Neural cell (in vitro differentiated cells): Measurements from ENCODE around the gene TMPRSS6. TPM values are rescaled to one million over a fixed set of nuclear protein-coding genes. Genes with fewer than 3 reads are reported as not detected.

ENCODE experiments used
- H2AFZ ChIP-seq: fragments of 200-600, 300-800 bp; sonication (generic), shearing (Covaris generic); 2 replicates; pipeline ENCODE4 v1.6.0; 2014; ENCODE audit warnings: low read depth, mild to moderate bottlenecking, antibody characterized with exemption, low read length, moderate library complexity
- H3F3A ChIP-seq: fragments of 200-600 bp; shearing (Covaris generic); 2 replicates; pipeline ENCODE4 v1.6.1; 2016; ENCODE audit warnings: mild to moderate bottlenecking, moderate library complexity, mixed read lengths, antibody characterized with exemption, low read length; ENCODE audit not compliant: insufficient read depth, poor library complexity, severe bottlenecking
- H3K27ac ChIP-seq: fragments of 200-600, 300-800 bp; sonication (generic), shearing (Covaris generic); 2 replicates; pipeline ENCODE4 v1.5.1; 2014; ENCODE audit warnings: mild to moderate bottlenecking, low read length, moderate library complexity
- H3K27me3 ChIP-seq: fragments of 300-800, 200-600 bp; sonication (generic), shearing (Covaris generic); 2 replicates; pipeline ENCODE4 v1.6.0; 2014; ENCODE audit warnings: mild to moderate bottlenecking, low read depth, low read length, moderate library complexity; ENCODE audit not compliant: insufficient read depth
- H3K36me3 ChIP-seq: fragments of 300-800, 200-600 bp; sonication (generic), shearing (Covaris generic); 2 replicates; pipeline ENCODE4 v1.5.1; 2014; ENCODE audit warnings: mild to moderate bottlenecking, antibody characterized with exemption, low read length, moderate library complexity; ENCODE audit not compliant: insufficient read depth
- H3K4me2 ChIP-seq: fragments of 300-800, 200-600 bp; sonication (generic), shearing (Covaris generic); 2 replicates; pipeline ENCODE4 v1.6.0; 2014; ENCODE audit warnings: mild to moderate bottlenecking, low read length
- H3K4me3 ChIP-seq: fragments of 300-800, 200-600 bp; sonication (generic), shearing (Covaris generic); 2 replicates; pipeline ENCODE4 v1.5.1; 2014; ENCODE audit warnings: mild to moderate bottlenecking, low read length, moderate library complexity
- H3K79me2 ChIP-seq: fragments of 200-600 bp; shearing (Covaris generic); replicated peaks from 2 replicates; pipeline ENCODE4 v1.6.0; 2014; ENCODE audit warnings: mild to moderate bottlenecking, low read length, moderate library complexity; ENCODE audit not compliant: insufficient read depth
- H3K9ac ChIP-seq: fragments of 300-800, 200-600 bp; sonication (generic), shearing (Covaris generic); 2 replicates; pipeline ENCODE4 v1.6.1; 2016; ENCODE audit warnings: mild to moderate bottlenecking, low read length, mixed read lengths
- H3K9me2 ChIP-seq: fragments of 200-600 bp; shearing (Covaris generic); 2 replicates; pipeline ENCODE4 v1.6.1; 2016; ENCODE audit warnings: mild to moderate bottlenecking, low read length, mixed read lengths; ENCODE audit not compliant: insufficient read depth
- H3K9me3 ChIP-seq: fragments of 200-600, 300-800 bp; sonication (generic), shearing (Covaris generic); 2 replicates; pipeline ENCODE4 v1.6.1; 2016; ENCODE audit warnings: mild to moderate bottlenecking, mixed run types, low read length, moderate library complexity, mixed read lengths
- H4K20me1 ChIP-seq: fragments of 200-600 bp; shearing (Covaris generic); 2 replicates; pipeline ENCODE4 v1.6.1; 2016; ENCODE audit warnings: mild to moderate bottlenecking, mixed run types; ENCODE audit not compliant: insufficient read depth
- EP300 ChIP-seq: fragments of 450-650 bp; conservative IDR thresholded peaks from 2 replicates; pipeline ENCODE4 v1.6.1; 2014; ENCODE audit warnings: antibody characterized with exemption, mild to moderate bottlenecking, moderate library complexity; ENCODE audit not compliant: poor library complexity, severe bottlenecking
- EZH2 ChIP-seq: fragments of 200-600, 300-800 bp; shearing (Covaris generic), sonication (generic); IDR thresholded peaks from 2 replicates; pipeline ENCODE4 v1.6.1; 2014; ENCODE audit warnings: antibody characterized with exemption, low read length, borderline replicate concordance, mild to moderate bottlenecking; ENCODE audit not compliant: insufficient read depth, poor library complexity, severe bottlenecking
- MXI1 ChIP-seq: fragments of 450-650 bp; conservative IDR thresholded peaks from 2 replicates; pipeline ENCODE4 v1.6.1; 2014; ENCODE audit warnings: antibody characterized with exemption, mild to moderate bottlenecking; ENCODE audit not compliant: poor library complexity, severe bottlenecking
- POLR2AphosphoS5 ChIP-seq: IDR thresholded peaks from 2 replicates; pipeline ENCODE4 v1.6.1; 2012
- RAD21 ChIP-seq: fragments of 450-650 bp; conservative IDR thresholded peaks from 2 replicates; pipeline ENCODE4 v1.6.1; 2014; ENCODE audit warnings: antibody characterized with exemption, mild to moderate bottlenecking, moderate library complexity
- SMC3 ChIP-seq: fragments of 450-650 bp; conservative IDR thresholded peaks from 2 replicates; pipeline ENCODE4 v1.6.1; 2014; ENCODE audit warnings: antibody characterized with exemption, mild to moderate bottlenecking, moderate library complexity; ENCODE audit not compliant: poor library complexity
- TAF1 ChIP-seq: IDR thresholded peaks from 2 replicates; pipeline ENCODE4 v1.6.1; 2012; ENCODE audit warnings: low read depth
- polyA plus RNA-seq: library from polyadenylated mRNA; depleted of rRNA; stranded (reverse); fragments of >200 nt; gene quantifications from 2 replicates; pipeline ENCODE4 v1.2.3, GENCODE V29; 2014
- TF ChIP-seq, protein P1 (sequence below): IDR thresholded peaks from 2 replicates; pipeline ENCODE4 v1.6.1; 2012; ENCODE audit warnings: borderline replicate concordance
- TF ChIP-seq, protein P2 (sequence below): fragments of 450-650 bp; IDR thresholded peaks from 2 replicates; pipeline ENCODE4 v1.5.1; 2014; ENCODE audit warnings: antibody characterized with exemption, mild to moderate bottlenecking, moderate library complexity; ENCODE audit not compliant: poor library complexity, severe bottlenecking

The TMPRSS6 gene
- polyA plus RNA-seq, 1 donor from 2014 or later = not detected

DNA sequence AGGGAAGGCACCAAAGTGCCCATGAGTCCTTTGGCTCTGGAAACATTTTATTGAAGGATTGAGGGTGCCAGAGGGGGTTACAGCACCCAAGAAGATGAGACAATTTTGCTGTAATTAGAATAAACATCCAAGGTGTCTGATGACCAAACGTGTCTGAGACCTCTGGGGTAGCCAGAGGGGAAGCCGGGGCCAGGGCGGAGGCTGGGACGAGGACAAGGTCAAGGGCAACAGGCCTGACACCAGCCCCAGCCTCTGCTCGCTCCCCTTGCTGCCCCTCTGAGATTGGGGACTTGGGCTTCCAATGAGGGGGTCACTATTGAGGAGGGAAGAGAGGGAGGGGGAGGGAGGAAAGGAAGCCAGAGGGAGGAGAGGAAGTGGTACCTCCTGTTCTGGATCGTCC, 25.6 kb downstream of the TMPRSS6 start:
- no peak overlapping the region for H3K9ac ChIP-seq

DNA sequence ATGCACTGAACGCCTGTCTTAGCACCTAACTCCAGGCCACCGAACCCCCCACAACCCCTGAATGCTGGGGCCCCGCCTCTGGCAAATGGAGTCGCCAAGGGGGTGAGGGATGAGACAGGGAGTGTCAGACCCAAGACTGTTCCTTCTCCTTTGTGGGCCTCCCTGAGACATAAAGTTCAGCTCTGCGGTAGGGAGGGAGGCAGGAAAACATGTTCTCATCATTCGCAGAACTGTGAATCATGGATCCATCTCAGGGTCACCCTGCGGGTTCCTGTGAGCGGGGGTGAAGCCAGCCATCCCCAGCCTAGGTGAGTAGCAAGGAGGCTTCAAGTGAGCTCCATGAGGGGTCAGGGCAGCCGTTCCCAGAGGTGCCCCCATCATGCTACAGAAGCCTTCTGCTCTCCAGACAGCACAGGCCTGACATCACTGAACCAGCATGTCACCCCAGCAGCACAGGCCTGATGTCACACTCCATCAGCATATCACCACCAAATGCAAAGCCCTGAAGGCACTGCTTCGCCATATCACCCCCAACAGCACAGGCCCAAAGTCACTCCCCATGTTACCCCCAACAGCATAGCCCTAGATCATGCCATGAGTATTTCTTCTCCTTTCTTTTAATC, 27.2 kb downstream of the TMPRSS6 start:
- Histone ChIP-seq H3K4me2 (no peak overlapping the region), H3K27ac (no peak overlapping the region), H3K27me3 (no peaks in the 10 kb centered on the region), H3K9me3 (no peaks in the 10 kb centered on the region), H3K9me2 (no peaks in the 10 kb centered on the region), H4K20me1 (no peaks in the 10 kb centered on the region), H3K9ac (no peak overlapping the region), H3K36me3 (no peaks in the 10 kb centered on the region), H3F3A (no peaks in the 10 kb centered on the region), H3K79me2 (no peaks in the 10 kb centered on the region), H3K4me3 (no peak overlapping the region), H2AFZ (no peak overlapping the region)
- TF ChIP-seq POLR2AphosphoS5 (no peak), EP300 (no peak), EZH2 (no peak), SMC3 (no peak), TAF1 (no peak), MXI1 (no peak), RAD21 (no peak)
- TF ChIP-seq, protein P1, sequence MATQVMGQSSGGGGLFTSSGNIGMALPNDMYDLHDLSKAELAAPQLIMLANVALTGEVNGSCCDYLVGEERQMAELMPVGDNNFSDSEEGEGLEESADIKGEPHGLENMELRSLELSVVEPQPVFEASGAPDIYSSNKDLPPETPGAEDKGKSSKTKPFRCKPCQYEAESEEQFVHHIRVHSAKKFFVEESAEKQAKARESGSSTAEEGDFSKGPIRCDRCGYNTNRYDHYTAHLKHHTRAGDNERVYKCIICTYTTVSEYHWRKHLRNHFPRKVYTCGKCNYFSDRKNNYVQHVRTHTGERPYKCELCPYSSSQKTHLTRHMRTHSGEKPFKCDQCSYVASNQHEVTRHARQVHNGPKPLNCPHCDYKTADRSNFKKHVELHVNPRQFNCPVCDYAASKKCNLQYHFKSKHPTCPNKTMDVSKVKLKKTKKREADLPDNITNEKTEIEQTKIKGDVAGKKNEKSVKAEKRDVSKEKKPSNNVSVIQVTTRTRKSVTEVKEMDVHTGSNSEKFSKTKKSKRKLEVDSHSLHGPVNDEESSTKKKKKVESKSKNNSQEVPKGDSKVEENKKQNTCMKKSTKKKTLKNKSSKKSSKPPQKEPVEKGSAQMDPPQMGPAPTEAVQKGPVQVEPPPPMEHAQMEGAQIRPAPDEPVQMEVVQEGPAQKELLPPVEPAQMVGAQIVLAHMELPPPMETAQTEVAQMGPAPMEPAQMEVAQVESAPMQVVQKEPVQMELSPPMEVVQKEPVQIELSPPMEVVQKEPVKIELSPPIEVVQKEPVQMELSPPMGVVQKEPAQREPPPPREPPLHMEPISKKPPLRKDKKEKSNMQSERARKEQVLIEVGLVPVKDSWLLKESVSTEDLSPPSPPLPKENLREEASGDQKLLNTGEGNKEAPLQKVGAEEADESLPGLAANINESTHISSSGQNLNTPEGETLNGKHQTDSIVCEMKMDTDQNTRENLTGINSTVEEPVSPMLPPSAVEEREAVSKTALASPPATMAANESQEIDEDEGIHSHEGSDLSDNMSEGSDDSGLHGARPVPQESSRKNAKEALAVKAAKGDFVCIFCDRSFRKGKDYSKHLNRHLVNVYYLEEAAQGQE = no peak
- TF ChIP-seq, protein P2, sequence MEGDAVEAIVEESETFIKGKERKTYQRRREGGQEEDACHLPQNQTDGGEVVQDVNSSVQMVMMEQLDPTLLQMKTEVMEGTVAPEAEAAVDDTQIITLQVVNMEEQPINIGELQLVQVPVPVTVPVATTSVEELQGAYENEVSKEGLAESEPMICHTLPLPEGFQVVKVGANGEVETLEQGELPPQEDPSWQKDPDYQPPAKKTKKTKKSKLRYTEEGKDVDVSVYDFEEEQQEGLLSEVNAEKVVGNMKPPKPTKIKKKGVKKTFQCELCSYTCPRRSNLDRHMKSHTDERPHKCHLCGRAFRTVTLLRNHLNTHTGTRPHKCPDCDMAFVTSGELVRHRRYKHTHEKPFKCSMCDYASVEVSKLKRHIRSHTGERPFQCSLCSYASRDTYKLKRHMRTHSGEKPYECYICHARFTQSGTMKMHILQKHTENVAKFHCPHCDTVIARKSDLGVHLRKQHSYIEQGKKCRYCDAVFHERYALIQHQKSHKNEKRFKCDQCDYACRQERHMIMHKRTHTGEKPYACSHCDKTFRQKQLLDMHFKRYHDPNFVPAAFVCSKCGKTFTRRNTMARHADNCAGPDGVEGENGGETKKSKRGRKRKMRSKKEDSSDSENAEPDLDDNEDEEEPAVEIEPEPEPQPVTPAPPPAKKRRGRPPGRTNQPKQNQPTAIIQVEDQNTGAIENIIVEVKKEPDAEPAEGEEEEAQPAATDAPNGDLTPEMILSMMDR = no peak

More for the DNA sequence above, 25.6 kb downstream of the TMPRSS6 start:
- no peaks in the 10 kb centered on the region for H3K9me3 ChIP-seq
- H3K27me3 ChIP-seq = no peaks in the 10 kb centered on the region
- TF ChIP-seq POLR2AphosphoS5 (no peak), TAF1 (no peak), EZH2 (no peak), EP300 (no peak), RAD21 (no peak), MXI1 (no peak), SMC3 (no peak)
- TF ChIP-seq, protein P1 = no peak
- TF ChIP-seq, protein P2 = no peak
- no peak overlapping the region for H2AFZ ChIP-seq
- H3K9me2 ChIP-seq = no peaks in the 10 kb centered on the region
- no peak overlapping the region for H3K4me3 ChIP-seq
- H3F3A ChIP-seq = no peaks in the 10 kb centered on the region
- H3K4me2 ChIP-seq = no peak overlapping the region
- no peak overlapping the region for H3K27ac ChIP-seq
- no peaks in the 10 kb centered on the region for H3K36me3 ChIP-seq
- no peaks in the 10 kb centered on the region for H4K20me1 ChIP-seq
- H3K79me2 ChIP-seq = no peaks in the 10 kb centered on the region
